HG02852 (cell line): Measurements from ENCODE around the gene DENND5B.
"Not testable (repeated sequence)": the region's sequence is repeated elsewhere in the genome, so short reads cannot be mapped to it uniquely, and the experiment has no call there.

Source experiments
- ATAC-seq: cut with Tn5 transposase; IDR thresholded peaks from one replicate; pipeline ENCODE4 v1.9.1; 2021; ENCODE audit warnings: mild to moderate bottlenecking, moderate library complexity; ENCODE audit not compliant: unreplicated experiment

DENND5B gene

DNA sequence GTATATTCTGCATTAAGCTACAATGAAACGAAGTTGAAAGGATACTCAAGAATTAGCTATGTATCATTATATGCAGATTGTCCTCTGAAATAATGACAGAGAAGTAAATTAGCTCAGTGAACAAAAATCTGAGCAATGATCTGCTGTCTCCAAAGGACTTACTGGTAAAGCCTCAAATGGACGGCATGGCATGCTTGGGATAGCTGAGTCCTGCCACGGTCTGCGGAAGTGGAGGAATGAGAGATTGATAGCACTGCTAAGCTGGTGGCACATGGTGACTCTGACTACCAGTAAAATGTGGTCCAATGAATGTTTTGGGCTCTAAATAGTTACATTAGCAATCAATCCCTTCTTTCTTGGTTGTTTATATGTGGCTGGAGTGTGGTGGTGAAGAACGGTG lies 3.7 kb upstream of the DENND5B start:
- ATAC-seq = no peak

DNA sequence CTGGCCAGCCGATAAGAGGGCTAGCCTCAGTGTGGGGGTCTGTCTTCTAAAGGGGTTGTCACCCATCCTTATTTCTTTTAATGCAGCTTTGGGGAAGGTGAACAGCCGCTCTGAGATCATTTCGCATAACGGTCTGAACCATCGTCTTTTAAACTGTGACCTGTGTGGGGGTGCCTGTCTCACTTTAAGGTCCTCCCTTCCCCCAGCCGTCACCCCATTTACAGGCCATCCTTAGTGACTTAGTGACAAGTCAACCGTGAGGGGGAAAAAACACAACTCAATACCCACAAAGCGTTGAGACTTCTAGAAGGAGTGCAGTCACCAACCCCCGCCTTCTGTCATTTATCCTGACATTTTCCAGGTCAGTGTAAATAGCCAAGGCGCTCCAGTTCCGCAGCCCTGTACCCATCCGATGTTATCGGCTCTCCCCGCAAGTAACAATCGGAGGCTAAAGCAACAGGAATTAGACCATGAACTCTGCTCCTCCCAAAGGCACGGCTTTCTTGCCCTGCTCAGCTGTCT lies 505 bp upstream of the DENND5B start:
- peak; percentile 26 for ATAC-seq

DNA sequence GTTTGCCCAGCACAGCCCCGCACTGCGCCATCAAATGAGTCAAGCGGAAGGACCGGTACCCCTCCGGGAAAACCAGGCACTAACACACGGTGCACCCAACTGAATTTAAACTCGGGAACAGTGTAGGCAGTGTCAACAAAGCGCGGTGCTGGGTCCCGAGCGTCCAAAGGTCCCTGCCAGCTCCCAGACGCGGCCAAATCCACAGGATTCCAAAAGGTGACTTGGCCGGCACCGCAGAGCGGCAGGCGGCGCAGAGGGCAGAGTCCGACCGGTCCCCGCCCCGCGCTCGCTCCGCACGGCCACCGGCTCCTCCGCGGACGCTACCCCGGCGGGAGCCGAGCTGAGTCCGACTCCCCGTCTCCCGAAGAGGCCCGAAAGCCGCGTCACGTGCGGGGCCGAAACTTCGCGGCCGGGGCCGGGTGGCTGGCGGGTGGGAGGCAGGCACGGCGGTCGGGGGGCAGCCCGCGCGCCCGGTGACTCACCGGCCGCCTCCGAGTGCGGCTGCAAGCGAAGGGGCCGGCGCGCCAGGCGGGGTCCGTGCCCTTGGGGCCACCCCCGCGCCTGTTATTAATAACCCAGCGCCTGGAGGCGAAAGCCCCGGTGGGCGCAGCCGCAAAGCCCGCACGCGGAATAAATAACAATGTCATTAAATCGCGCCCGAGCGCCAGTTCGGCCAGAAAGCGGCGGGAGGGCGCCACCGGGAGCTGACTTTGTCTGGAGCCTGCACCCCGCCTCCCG lies 863 bp downstream of the DENND5B start:
- peak; percentile 27 for ATAC-seq

DNA sequence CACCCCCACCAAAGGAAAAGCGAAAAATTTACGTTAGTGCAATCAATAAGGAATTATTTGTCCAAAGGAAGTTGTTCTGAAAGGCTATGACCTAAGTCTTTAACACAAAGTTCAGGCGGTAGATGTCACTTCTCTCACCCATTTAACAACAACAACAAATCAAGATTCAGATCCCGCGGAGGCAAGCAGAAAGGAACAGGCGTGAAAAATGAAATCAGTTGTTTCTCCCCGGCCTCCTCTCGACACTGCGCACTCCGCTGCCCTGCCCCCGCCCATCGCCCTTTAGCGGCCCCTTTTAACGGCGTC lies 1.4 kb downstream of the DENND5B start:
- ATAC-seq = peak; percentile 43

DNA sequence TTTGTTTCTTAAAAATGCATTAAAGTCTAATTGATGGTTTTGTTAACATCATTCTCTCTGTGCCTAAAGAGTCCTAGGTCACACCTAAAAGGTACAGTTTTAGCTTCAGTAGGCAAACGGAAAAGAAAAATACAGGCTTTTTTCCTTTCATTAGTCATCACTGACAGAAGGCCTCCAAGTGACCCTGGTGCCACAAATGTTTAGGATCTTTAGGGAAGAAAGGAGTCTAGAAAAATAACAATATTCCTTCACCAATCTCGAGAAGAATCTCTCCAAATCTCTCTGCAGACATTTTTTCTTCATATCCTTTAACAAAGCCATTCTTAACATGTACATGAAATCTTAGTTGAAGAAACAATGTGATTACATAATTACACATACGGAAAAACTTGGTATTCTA lies 2.0 kb downstream of the DENND5B start:
- ATAC-seq = no peak

DNA sequence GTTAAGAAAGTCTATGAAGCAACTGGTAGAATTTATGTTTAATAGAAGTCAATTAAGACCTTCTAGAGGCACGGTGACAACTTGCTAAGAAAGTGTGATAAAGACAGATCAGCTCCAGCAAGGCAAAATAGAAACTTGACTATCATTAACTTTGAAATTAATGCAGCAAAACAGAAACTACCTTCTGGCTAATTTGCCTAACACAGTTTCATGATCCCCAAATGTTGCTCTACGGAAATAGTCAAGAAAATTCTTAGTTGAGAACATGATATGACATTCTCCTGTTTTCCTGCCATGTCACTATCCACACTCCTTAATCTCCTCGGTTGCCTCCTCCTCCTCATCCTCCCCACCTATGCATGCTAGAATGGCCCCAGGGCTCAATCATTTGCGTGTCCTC lies 4.2 kb downstream of the DENND5B start:
- ATAC-seq = no peak

DNA sequence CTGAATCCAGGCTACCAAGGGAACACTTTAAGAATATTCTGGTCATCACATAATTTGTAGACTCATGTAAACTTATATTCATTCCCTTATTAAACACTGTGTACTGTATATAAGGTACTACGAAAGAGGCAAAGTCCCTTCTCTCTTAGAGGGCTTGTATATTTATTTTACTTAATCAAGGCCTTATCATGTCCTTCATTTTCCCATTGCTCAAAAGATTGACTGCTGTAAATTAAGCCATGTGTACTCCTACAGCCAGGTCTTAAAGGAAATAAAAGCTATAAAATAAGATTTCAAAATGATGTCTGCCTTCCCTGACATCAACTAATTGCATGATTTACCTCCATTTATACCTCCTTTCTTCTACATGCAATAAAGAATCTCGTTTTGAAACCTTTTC lies 5.0 kb downstream of the DENND5B start:
- ATAC-seq = no peak

DNA sequence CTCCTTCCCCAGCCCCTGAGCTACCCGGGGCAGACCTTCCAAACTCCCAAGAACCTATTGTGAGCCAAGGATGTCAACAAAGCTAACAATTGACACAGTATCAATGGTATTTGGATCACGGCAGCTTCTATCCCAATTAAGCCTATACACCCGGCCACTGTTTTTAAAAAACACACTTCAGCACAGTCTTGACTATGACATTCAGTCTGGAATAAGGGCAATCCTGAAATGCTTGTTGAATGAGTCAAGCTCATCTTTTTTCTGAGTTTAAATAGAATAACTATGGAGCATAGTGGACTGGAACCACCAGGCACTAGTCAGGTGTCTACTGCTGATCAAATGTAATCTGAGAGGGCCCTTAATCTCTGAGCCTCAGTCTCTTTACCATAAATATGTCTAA lies 5.7 kb downstream of the DENND5B start:
- ATAC-seq = no peak

DNA sequence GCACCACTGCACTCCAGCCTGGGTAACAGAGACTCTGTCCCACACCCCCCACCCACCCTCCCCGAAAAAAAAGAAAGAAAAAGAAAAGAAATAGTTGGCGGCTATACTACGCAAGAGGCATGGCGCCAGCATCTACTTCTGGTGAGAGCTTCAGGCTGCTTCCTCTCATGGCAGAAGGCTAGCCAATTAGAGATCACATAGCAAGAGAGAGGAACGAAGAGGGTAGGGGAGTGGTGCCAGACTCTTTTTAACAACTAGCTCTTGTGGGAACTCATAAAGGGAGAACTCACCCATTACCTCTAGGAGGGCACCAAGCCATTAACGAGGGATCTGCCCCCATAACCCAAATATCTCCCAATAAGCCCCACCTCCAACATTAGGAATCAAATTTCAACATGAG lies 6.2 kb downstream of the DENND5B start:
- no peak for ATAC-seq

DNA sequence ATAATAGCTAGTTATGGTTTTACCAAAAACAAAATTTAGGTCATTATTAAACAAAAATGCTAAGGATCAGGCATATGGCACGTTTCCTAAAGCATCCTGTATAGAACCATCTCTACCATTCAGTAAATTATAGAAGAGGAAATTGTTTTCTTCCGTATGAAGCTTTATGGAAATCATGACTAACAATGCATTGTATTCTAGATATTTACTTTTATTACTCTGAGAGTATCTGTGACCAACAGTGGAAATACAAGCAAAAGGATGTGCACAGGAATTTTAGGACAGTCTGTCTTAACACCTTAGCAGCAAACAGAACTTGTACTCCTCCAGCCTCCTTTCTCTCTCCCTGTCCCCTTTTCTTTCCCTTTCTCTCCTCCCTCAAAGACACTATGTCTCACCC lies 7.1 kb downstream of the DENND5B start:
- ATAC-seq = no peak

DNA sequence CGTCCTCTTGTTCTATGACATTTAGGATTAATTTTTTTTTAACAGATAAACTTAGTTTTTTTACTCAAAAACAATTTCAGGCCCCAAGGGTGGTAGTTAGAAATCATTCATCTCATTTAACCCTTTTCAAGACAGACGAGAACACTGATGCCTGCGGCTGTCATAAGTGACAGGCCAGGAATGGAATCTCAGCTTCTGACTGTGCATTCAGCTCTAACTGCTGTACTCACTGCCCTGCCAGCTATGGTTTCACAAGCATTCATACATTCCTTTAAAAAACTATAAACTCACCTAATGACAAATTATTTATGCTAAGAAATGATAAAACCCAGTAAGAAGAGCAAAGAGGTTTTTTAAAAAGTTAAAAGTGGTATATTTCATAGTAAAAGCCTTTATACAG lies 8.8 kb downstream of the DENND5B start:
- ATAC-seq = no peak

DNA sequence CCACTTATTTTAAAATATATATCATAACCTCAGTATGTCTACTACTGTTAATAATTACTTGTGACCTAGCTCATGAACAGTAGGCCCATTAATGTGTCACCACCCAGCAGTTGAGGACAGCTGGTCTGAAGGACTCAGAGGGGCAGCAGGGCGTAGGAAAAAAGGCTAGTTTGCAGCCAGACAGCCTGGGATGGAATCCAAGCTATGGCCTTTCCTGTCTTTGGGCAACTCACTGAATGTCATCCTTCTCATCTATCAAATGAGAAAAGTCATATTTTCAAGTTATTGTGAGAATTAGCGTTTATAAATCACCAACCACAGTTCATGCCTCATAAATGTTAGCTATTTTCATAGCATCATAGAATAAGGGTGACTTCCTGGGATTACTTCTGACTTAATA lies 12.3 kb downstream of the DENND5B start:
- no peak for ATAC-seq

DNA sequence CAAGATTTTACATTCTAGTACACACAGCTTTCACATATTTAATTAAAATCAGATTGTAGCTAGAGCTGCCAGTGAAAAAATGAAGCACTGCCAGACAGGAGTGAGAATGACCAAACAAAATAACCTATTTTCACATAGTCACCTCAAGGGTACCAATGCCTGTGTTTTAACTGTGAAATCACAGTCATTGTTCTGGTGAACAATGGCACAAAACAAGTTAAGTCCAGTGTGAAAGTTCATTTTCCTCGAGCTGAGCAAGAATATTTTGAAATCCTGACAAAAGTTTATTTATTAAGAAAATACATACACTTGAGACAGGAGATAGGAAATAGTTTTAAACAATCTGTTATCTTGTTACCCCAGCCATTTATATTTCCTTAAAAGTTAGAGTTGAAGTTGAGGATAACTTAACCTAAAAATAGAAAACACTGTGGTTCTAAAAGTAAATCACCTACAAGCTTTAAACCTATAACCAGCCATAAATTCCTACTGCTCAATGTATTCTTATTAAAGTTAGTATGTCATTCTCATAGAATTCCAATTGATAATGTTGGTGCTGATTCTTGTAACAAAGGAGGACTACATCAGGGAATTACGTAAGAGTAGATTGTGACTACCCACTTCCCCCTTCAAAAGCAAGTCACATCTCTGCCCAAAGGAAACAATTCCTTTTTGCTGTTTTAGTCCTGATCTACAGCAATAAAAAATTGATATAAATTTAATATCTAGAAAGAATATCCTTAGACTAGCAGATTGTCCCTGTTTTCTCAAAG lies 15.9 kb downstream of the DENND5B start:
- ATAC-seq = no peak

DNA sequence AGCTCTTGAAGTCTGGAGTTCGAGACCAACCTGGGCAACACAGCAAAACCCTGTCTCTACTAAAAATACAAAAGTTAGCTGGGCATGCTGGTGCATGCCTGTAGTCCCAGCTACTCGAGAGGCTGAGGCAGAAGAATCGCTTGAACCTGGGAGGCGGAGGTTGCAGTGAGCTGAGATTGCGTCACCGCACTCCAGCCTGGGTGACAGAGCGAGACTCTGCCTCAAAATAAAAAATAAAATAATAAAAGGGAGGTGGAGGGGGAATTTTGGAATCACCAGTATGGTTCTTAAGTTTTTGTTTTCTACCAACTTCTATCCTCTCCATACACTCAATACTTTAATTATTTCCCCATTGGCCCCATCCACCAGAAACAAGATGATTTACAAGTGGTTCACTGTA lies 16.6 kb downstream of the DENND5B start:
- not testable (repeated sequence) for ATAC-seq

DNA sequence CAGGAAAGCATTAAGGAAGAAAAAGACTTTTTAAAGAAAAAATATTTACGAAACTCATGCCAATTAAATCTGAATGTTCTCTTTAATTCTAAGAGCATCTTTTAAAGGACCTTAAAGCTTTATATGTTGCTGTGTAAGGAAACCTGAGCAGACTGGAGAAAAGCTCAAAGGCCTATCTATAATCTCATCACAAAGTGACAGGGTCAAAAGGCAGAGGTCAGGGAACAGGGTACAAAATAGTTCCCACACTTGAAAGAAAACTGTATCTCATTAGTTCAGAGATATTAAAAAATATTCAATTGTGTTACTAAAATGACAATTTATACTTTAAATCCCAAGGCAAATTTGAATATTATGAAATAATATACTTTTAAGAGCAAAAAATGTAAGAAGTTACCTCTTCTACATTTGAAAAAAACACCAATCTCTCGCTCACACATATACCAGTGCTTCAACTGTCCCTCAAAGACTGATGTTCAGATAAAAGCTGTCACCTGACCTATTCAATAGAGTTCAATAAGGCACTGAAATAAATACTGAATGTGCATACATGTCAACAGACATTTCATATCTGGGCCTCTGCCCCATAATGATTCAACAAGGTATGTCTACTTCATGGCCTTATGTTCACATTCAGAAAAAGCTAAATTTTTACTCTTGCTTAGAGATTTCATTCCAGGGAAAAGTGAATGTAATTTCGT lies 17.9 kb downstream of the DENND5B start:
- ATAC-seq = no peak

DNA sequence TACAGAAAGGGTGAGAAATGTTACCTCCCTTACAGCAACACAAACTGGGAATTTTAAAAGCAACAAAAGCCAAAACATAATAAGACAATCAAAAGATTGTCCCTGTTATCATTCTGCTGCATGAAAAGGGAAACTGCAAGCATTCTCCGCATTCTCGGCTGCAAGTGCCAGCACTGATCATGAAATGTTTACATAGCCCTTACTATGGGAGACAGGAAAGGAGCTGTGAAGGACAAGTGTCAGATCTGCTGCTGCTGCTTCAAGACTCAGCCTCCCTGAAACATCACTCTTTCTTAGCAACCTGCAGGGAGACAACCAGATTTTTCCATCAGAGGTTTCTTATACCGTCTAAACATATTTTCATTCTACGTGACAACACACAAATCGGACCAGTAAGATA lies 20.1 kb downstream of the DENND5B start:
- ATAC-seq = no peak

DNA sequence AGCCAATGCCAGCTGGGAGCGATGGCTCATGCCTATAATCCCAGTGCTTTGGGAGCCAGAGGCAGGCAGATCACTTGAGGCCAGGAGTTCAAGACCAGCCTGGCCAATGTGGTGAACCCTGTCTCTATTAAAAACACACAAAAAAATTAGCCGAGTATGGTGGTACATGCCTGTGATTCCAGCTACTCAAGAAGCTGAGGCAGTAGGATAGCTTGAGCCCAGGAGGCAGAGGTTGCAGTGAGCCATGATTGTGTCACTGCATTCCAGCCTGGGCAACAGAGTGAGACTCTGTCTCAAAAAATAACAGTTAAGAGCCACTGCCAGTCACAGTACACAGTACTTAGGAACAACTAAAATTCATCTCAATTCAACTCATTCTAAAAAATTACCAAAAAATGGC lies 21.4 kb downstream of the DENND5B start:
- ATAC-seq = not testable (repeated sequence)

DNA sequence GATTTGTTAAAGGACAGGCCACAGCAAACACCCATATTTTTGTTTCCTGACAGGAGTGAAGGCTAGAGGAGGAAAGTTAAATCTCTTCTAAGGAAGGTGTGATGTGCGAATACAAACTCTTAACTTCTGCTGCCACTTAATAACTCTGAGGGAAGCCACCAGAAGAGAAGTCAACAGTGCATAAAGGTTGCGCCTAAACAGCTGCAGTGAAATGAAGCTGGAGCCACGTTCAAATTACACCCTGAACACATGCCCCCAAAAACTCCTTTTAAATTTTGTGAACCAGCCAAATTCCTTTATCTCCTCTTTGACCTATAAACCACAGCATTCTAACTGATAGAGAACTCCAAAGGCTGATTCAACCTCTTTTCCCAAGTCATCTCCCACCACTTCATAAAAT lies 22.4 kb downstream of the DENND5B start:
- no peak for ATAC-seq

DNA sequence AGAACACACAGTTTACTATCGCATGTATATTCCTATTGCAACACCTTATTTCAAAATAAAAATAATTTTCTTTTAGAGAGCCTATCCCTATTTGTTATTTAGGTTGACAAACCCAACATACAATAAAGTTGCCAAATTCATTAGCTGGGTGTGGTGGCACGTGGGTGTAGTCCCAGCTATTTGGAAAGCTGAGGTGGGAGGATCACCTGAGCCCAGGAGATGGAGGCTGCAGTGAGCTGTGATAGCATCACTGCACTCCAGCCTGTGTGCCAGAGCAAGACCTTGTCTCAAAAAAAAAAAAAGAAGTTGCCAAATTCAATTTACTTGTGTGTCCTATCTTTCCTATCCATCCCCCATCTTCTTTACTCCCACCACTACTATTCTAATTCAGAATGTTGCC lies 23.9 kb downstream of the DENND5B start:
- ATAC-seq = no peak

DNA sequence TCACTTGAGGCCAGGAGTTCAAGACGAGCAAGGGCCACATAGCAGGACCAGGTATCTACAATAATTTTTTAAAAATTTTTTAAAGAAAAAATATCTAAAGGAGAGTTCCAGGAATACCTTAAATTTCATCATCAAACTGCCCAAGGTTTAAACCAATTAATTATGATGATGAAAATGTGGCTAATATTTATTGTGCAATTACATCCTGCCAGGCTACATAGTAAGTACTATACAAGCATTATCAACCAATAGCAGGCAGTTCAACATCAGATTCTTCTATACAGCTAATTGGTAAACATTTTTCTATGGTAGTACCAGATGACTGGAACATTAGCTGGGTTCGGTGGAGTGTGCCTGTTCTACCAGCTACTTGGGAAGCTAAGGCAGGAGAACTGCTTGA lies 24.4 kb downstream of the DENND5B start:
- no peak for ATAC-seq

DNA sequence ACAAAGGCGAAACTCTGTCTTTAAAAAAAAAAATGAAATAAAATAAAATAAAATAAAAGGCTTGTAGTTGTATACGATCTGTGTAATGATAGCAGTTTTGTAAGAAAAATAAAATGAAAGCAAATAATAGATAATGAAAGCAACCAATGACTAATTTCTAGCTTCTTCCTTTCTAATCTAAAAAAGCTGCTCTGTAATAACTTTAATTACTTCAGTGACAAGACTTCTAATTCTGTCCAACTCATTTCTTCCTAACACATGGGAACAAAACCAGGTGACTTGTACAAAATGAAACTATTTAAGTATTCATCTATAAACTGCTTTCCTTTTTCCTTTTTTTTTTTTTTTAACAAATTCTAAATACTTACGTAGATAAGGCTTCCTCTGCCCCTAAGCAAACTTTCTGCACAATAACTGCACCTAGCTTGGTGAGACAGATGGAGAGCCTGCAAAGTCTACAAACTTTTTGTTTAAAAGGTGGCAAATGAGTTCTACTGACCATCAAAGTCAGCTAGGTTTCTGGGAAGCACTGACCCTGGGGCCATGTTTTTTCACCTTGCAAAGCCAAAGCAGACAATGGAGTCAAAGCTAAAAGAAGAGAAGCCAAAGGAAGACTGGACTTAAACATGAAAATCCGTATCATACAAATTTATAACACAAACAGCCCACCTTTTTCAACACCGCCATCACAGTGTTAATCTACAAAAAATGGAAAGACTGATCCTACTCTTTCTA lies 28.2 kb downstream of the DENND5B start:
- no peak for ATAC-seq
